Activated naive CD8-positive, alpha-beta T cell treated with anti-CD3 and anti-CD28 coated beads, Interleukin-2, amount 50 U/mL, for 24 hours (primary cell): Measurements from ENCODE around the gene KCNMB2.

Experiments
- ATAC-seq: fragments of 150-1000 bp; cut with Tn5 transposase; one replicate; pipeline ENCODE4 v1.10.0; 2021
- DNase-seq: peaks from one replicate; pipeline ENCODE4 v3.0.0; 2021
- H3K27ac Mint-ChIP-seq: one replicate; pipeline ENCODE4 v1.8.0; 2021; ENCODE audit warnings: mild to moderate bottlenecking, mixed read lengths
- H3K27me3 Mint-ChIP-seq: one replicate; pipeline ENCODE4 v1.8.0; 2021; ENCODE audit warnings: mixed read lengths
- H3K36me3 Mint-ChIP-seq: one replicate; pipeline ENCODE4 v1.8.0; 2021; ENCODE audit warnings: low read depth, mixed read lengths
- H3K4me1 Mint-ChIP-seq: one replicate; pipeline ENCODE4 v1.8.0; 2021; ENCODE audit warnings: mixed read lengths
- H3K4me3 Mint-ChIP-seq: one replicate; pipeline ENCODE4 v1.8.0; 2021; ENCODE audit warnings: mild to moderate bottlenecking, moderate library complexity, mixed read lengths
- H3K9me3 Mint-ChIP-seq: one replicate; pipeline ENCODE4 v1.8.0; 2021; ENCODE audit warnings: mixed read lengths

Gene KCNMB2

GRCh38 chr3:178569826-178570225, 33.6 kb downstream of the KCNMB2 start:
- Mint-ChIP-seq H3K4me3 (no peak overlapping the region), H3K4me1 (no peaks in the 10 kb centered on the region), H3K27me3 (peaks cover 5% of the 10 kb centered on the region), H3K27ac (no peak overlapping the region), H3K36me3 (no peaks in the 10 kb centered on the region), H3K9me3 (no peaks in the 10 kb centered on the region)
- no peak for ATAC-seq
- no peak for DNase-seq

GRCh38 chr3:178583963-178584575, 47.8 kb downstream of the KCNMB2 start:
- no peaks in the 10 kb centered on the region for H3K4me1 Mint-ChIP-seq
- peaks cover 6% of the 10 kb centered on the region for H3K9me3 Mint-ChIP-seq
- H3K4me3 Mint-ChIP-seq = no peak overlapping the region
- H3K27ac Mint-ChIP-seq = no peak overlapping the region
- H3K36me3 Mint-ChIP-seq = no peaks in the 10 kb centered on the region
- H3K27me3 Mint-ChIP-seq = no peaks in the 10 kb centered on the region
- no peak for ATAC-seq
- no peak for DNase-seq

- no peak overlapping the region for H3K27ac Mint-ChIP-seq
- H3K4me3 Mint-ChIP-seq = no peak overlapping the region
- no peak for ATAC-seq
- H3K27me3 Mint-ChIP-seq = no peaks in the 10 kb centered on the region
- H3K9me3 Mint-ChIP-seq = no peaks in the 10 kb centered on the region
- no peaks in the 10 kb centered on the region for H3K4me1 Mint-ChIP-seq
- DNase-seq = no peak
- no peaks in the 10 kb centered on the region for H3K36me3 Mint-ChIP-seq
These were observed 48.6 kb downstream of the KCNMB2 start for GRCh38 chr3:178584722-178585380.

GRCh38 chr3:178585454-178585853, 49.2 kb downstream of the KCNMB2 start:
- ATAC-seq (no peak), DNase-seq (no peak)
- Mint-ChIP-seq H3K27me3 (no peaks in the 10 kb centered on the region), H3K9me3 (no peaks in the 10 kb centered on the region), H3K4me1 (no peaks in the 10 kb centered on the region), H3K27ac (no peak overlapping the region), H3K4me3 (no peak overlapping the region), H3K36me3 (no peaks in the 10 kb centered on the region)

GRCh38 chr3:178586076-178586475, 49.8 kb downstream of the KCNMB2 start:
- DNase-seq (no peak), ATAC-seq (no peak)
- H3K27me3 Mint-ChIP-seq = no peaks in the 10 kb centered on the region
- H3K36me3 Mint-ChIP-seq = no peaks in the 10 kb centered on the region
- no peak overlapping the region for H3K27ac Mint-ChIP-seq
- no peaks in the 10 kb centered on the region for H3K4me1 Mint-ChIP-seq
- H3K4me3 Mint-ChIP-seq = no peak overlapping the region
- no peaks in the 10 kb centered on the region for H3K9me3 Mint-ChIP-seq

GRCh38 chr3:178588628-178589027, 52.4 kb downstream of the KCNMB2 start:
- H3K27me3 Mint-ChIP-seq = no peaks in the 10 kb centered on the region
- DNase-seq (no peak), ATAC-seq (no peak)
- no peaks in the 10 kb centered on the region for H3K36me3 Mint-ChIP-seq
- no peaks in the 10 kb centered on the region for H3K4me1 Mint-ChIP-seq
- no peaks in the 10 kb centered on the region for H3K9me3 Mint-ChIP-seq
- no peak overlapping the region for H3K4me3 Mint-ChIP-seq
- no peak overlapping the region for H3K27ac Mint-ChIP-seq

- Mint-ChIP-seq H3K27me3 (no peaks in the 10 kb centered on the region), H3K36me3 (no peaks in the 10 kb centered on the region), H3K9me3 (peaks cover 5% of the 10 kb centered on the region), H3K4me3 (no peak overlapping the region), H3K27ac (no peak overlapping the region), H3K4me1 (no peaks in the 10 kb centered on the region)
- DNase-seq (no peak), ATAC-seq (no peak)
These were observed 57.5 kb downstream of the KCNMB2 start for GRCh38 chr3:178593786-178594185.

- Mint-ChIP-seq H3K4me3 (no peak overlapping the region), H3K27ac (no peak overlapping the region), H3K9me3 (peaks cover 5% of the 10 kb centered on the region), H3K4me1 (no peaks in the 10 kb centered on the region), H3K36me3 (no peaks in the 10 kb centered on the region), H3K27me3 (peaks cover 2% of the 10 kb centered on the region)
- no peak for DNase-seq
- ATAC-seq = no peak
These were observed 61.1 kb downstream of the KCNMB2 start for GRCh38 chr3:178597371-178597770.

- DNase-seq (no peak), ATAC-seq (no peak)
- Mint-ChIP-seq H3K4me1 (no peaks in the 10 kb centered on the region), H3K9me3 (peaks cover 5% of the 10 kb centered on the region), H3K27ac (no peak overlapping the region), H3K27me3 (peaks cover 7% of the 10 kb centered on the region), H3K36me3 (no peaks in the 10 kb centered on the region), H3K4me3 (no peak overlapping the region)
These were observed 66.6 kb downstream of the KCNMB2 start for GRCh38 chr3:178602856-178603255.

- Mint-ChIP-seq H3K4me3 (no peak overlapping the region), H3K27ac (no peak overlapping the region), H3K4me1 (no peaks in the 10 kb centered on the region), H3K27me3 (peaks cover 7% of the 10 kb centered on the region), H3K9me3 (peaks cover under 1% of the 10 kb centered on the region), H3K36me3 (no peaks in the 10 kb centered on the region)
- ATAC-seq (no peak), DNase-seq (no peak)
These were observed 67.5 kb downstream of the KCNMB2 start for GRCh38 chr3:178603735-178604134.

- Mint-ChIP-seq H3K27me3 (peaks cover 3% of the 10 kb centered on the region), H3K4me3 (no peak overlapping the region), H3K36me3 (no peaks in the 10 kb centered on the region), H3K4me1 (no peaks in the 10 kb centered on the region), H3K27ac (no peak overlapping the region), H3K9me3 (no peaks in the 10 kb centered on the region)
- no peak for DNase-seq
- no peak for ATAC-seq
These were observed 82.0 kb downstream of the KCNMB2 start for GRCh38 chr3:178618197-178618596.

- Mint-ChIP-seq H3K4me3 (no peak overlapping the region), H3K4me1 (no peaks in the 10 kb centered on the region), H3K27me3 (no peaks in the 10 kb centered on the region), H3K9me3 (no peaks in the 10 kb centered on the region), H3K27ac (no peak overlapping the region), H3K36me3 (no peaks in the 10 kb centered on the region)
- ATAC-seq = no peak
- DNase-seq = no peak
These were observed 82.7 kb downstream of the KCNMB2 start for GRCh38 chr3:178618896-178619295.

GRCh38 chr3:178623666-178624255, 87.5 kb downstream of the KCNMB2 start:
- H3K27ac Mint-ChIP-seq = no peak overlapping the region
- no peaks in the 10 kb centered on the region for H3K36me3 Mint-ChIP-seq
- ATAC-seq (no peak), DNase-seq (no peak)
- no peak overlapping the region for H3K4me3 Mint-ChIP-seq
- no peaks in the 10 kb centered on the region for H3K9me3 Mint-ChIP-seq
- no peaks in the 10 kb centered on the region for H3K4me1 Mint-ChIP-seq
- no peaks in the 10 kb centered on the region for H3K27me3 Mint-ChIP-seq

- H3K4me1 Mint-ChIP-seq = no peaks in the 10 kb centered on the region
- H3K4me3 Mint-ChIP-seq = no peak overlapping the region
- no peak for DNase-seq
- H3K27me3 Mint-ChIP-seq = no peaks in the 10 kb centered on the region
- H3K27ac Mint-ChIP-seq = no peak overlapping the region
- H3K36me3 Mint-ChIP-seq = no peaks in the 10 kb centered on the region
- no peaks in the 10 kb centered on the region for H3K9me3 Mint-ChIP-seq
- ATAC-seq = no peak
These were observed 88.0 kb downstream of the KCNMB2 start for GRCh38 chr3:178624276-178624675.

GRCh38 chr3:178625053-178625600, 88.9 kb downstream of the KCNMB2 start:
- ATAC-seq (no peak), DNase-seq (no peak)
- no peak overlapping the region for H3K27ac Mint-ChIP-seq
- no peaks in the 10 kb centered on the region for H3K9me3 Mint-ChIP-seq
- no peaks in the 10 kb centered on the region for H3K27me3 Mint-ChIP-seq
- H3K4me3 Mint-ChIP-seq = no peak overlapping the region
- no peaks in the 10 kb centered on the region for H3K4me1 Mint-ChIP-seq
- H3K36me3 Mint-ChIP-seq = no peaks in the 10 kb centered on the region
